Measurements from ENCODE around the gene CSTPP1.

DNA sequence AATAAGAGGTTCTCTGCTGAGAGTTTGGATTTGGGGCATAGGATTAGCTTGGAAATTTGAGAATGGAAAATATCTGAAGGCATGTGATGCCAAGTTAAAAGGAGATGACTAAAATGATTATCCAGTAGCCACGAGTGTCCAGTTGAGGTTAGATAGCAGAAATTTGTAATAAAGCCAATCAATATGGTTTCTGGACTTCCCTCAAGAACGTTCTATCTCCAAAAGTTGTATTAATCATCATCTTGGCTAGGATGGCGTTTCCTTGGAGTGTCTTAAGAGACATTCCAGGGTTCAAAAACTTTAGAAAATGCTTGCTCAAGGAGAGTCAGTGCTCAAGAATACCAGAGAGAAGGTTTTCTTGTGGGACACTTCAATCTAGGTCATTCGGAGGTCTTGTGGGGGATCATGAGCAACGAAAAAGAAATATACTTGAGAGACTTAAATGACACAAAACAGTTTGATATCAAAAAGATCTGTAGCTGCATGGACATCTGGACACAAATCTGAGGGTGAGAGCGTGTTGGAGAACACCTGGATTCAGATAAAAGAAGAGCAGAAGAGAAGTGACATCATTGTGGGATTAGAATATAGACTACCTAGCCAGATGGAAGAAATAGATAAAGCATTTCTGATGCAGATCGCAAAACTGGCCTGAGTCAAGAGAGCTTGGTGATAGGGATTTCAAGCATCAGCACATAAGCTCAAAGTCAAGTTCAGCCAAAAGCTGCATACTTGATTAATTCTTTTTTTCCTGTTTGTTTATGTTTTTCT is 142.4 kb downstream of the CSTPP1 start:
- TF ChIP-seq, protein P1, sequence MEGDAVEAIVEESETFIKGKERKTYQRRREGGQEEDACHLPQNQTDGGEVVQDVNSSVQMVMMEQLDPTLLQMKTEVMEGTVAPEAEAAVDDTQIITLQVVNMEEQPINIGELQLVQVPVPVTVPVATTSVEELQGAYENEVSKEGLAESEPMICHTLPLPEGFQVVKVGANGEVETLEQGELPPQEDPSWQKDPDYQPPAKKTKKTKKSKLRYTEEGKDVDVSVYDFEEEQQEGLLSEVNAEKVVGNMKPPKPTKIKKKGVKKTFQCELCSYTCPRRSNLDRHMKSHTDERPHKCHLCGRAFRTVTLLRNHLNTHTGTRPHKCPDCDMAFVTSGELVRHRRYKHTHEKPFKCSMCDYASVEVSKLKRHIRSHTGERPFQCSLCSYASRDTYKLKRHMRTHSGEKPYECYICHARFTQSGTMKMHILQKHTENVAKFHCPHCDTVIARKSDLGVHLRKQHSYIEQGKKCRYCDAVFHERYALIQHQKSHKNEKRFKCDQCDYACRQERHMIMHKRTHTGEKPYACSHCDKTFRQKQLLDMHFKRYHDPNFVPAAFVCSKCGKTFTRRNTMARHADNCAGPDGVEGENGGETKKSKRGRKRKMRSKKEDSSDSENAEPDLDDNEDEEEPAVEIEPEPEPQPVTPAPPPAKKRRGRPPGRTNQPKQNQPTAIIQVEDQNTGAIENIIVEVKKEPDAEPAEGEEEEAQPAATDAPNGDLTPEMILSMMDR (IDR thresholded peaks at IDR 0.05; ENCODE audit: control extremely low read depth in 1 of 3, insufficient read depth in 1 of 3, low read depth in 1 of 3, low read length in 3 of 3): no peak
- TF ChIP-seq CHD1 (IDR thresholded peaks at IDR 0.05; ENCODE audit: low read depth, low read length): no peak
- no peak for TF ChIP-seq POLR2A (IDR thresholded peaks at IDR 0.05; ENCODE audit: control extremely low read depth in 1 of 2, low read depth in 2 of 2, low read length in 2 of 2)
- TF ChIP-seq RAD21 (IDR thresholded peaks at IDR 0.05 in 1 of 2, conservative IDR thresholded peaks at IDR 0.05 in 1 of 2; ENCODE audit: low read depth in 2 of 2, low read length in 2 of 2): no peak
- no peak for TF ChIP-seq JUND (IDR thresholded peaks at IDR 0.05; ENCODE audit: low read length)
- no peak for TF ChIP-seq POLR2AphosphoS5 (IDR thresholded peaks at IDR 0.05; ENCODE audit: low read depth, low read length)
- TF ChIP-seq, protein P2, sequence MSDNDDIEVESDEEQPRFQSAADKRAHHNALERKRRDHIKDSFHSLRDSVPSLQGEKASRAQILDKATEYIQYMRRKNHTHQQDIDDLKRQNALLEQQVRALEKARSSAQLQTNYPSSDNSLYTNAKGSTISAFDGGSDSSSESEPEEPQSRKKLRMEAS (IDR thresholded peaks at IDR 0.05): no peak
- no peak for TF ChIP-seq YY1 (IDR thresholded peaks at IDR 0.05; ENCODE audit: low read depth, low read length)
- TF ChIP-seq SUZ12 (IDR thresholded peaks at IDR 0.05; ENCODE audit: low read length): no peak
- TF ChIP-seq EZH2 (IDR thresholded peaks at IDR 0.05; ENCODE audit: low read depth, low read length, severe bottlenecking): no peak
